ENCODE data around the gene HEG1.

GRCh38 chr3:124964387-124964786 lies 91.4 kb downstream of the HEG1 start:
- TF ChIP-seq POLR2AphosphoS5 (IDR thresholded peaks at IDR 0.05; ENCODE audit: low read depth, low read length) = no peak
- no peak for TF ChIP-seq POLR2A (IDR thresholded peaks at IDR 0.05; ENCODE audit: low read depth, low read length)

Data from GM12891 (cell line).